ENCODE measurements around the gene EIF2S2. TPM values are rescaled to one million over a fixed set of nuclear protein-coding genes. Genes with fewer than 3 reads are reported as not detected.
"Not testable (repeated sequence)": the region's sequence is repeated elsewhere in the genome, so short reads cannot be mapped to it uniquely, and the experiment has no call there.

The EIF2S2 gene
- total and polyA plus RNA-seq, 2 donors (not counting 1 experiment from before 2014, with no cell fraction given): 11.3 to 26.4 TPM

GRCh38 chr20:34141293-34141692 lies 29.2 kb upstream of the EIF2S2 start:
- H3K4me2 ChIP-seq (replicated peaks; ENCODE audit: low read depth, low read length, poor library complexity, severe bottlenecking): no peak overlapping the region
- H3K27me3 ChIP-seq (replicated peaks in 1 of 4; ENCODE audit: control extremely low read depth in 1 of 4, control insufficient read depth in 3 of 4, insufficient read depth in 4 of 4, low read length in 3 of 4): no peaks in the 10 kb centered on the region
- H3K4me3 ChIP-seq (ENCODE audit: control extremely low read depth in 1 of 5, extremely low read depth in 1 of 5, insufficient read depth in 1 of 5, low read depth in 2 of 5, low read length in 4 of 5): no peak overlapping the region
- H3K36me3 ChIP-seq (replicated peaks in 1 of 2; ENCODE audit: control extremely low read depth in 1 of 2, control insufficient read depth in 1 of 2, extremely low read depth in 1 of 2, insufficient read depth in 2 of 2, low read length in 1 of 2): no peaks in the 10 kb centered on the region
- Mint-ChIP-seq H3K4me3 (no peak overlapping the region), H3K9me3 (ENCODE audit: insufficient read depth) (no peaks in the 10 kb centered on the region), H3K27ac (no peak overlapping the region), H3K4me1 (no peaks in the 10 kb centered on the region), H3K27me3 (peaks cover 14% of the 10 kb centered on the region)
- H3K27ac ChIP-seq (ENCODE audit: low read length in 2 of 2): no peak overlapping the region
- intact Hi-C loops (cut with micrococcal nuclease): no loop called here
- CTCF ChIA-PET: no interaction called here
- POLR2A ChIA-PET: no interaction called here
- H2AFZ ChIP-seq (ENCODE audit: insufficient read depth, low read depth, low read length, poor library complexity, severe bottlenecking): no peak overlapping the region
- DNase-seq: no peak
- TF ChIP-seq EZH2 (IDR thresholded peaks at IDR 0.05; ENCODE audit: borderline replicate concordance, insufficient read depth, low read depth, low read length, poor library complexity, severe bottlenecking): no peak
- H4K20me1 ChIP-seq (ENCODE audit: control insufficient read depth, insufficient read depth, low read length, poor library complexity, severe bottlenecking): no peaks in the 10 kb centered on the region
- no peaks in the 10 kb centered on the region for H3K4me1 ChIP-seq (ENCODE audit: control insufficient read depth in 2 of 2, insufficient read depth in 2 of 2, low read length in 2 of 2)
- peaks cover 0 to 5% (median 0%) of the 10 kb centered on the region in 3 donors for H3K9me3 ChIP-seq (ENCODE audit: control extremely low read depth in 1 of 3, control insufficient read depth in 2 of 3, insufficient read depth in 1 of 3, low read length in 2 of 3)
- WGBS (ENCODE audit: insufficient coverage): 78% methylated on average over 2 of the region's 2 CpGs
- H3K9ac ChIP-seq (ENCODE audit: low read length): no peak overlapping the region
- ATAC-seq (ENCODE audit: low read depth): no peak
- no peaks in the 10 kb centered on the region for H3K79me2 ChIP-seq (ENCODE audit: control insufficient read depth, insufficient read depth, low read length)

- intact Hi-C loops (cut with micrococcal nuclease); DNase-seq; H3K79me2 ChIP-seq (ENCODE audit: control insufficient read depth, insufficient read depth, low read length); H3K27ac Mint-ChIP-seq; H3K27ac ChIP-seq (ENCODE audit: low read length in 2 of 2); H3K9me3 ChIP-seq (ENCODE audit: control extremely low read depth in 1 of 3, control insufficient read depth in 2 of 3, insufficient read depth in 1 of 3, low read length in 2 of 3); H3K27me3 ChIP-seq (replicated peaks in 1 of 4; ENCODE audit: control extremely low read depth in 1 of 4, control insufficient read depth in 3 of 4, insufficient read depth in 4 of 4, low read length in 3 of 4); H3K9ac ChIP-seq (ENCODE audit: low read length); H3K9me3 Mint-ChIP-seq (ENCODE audit: insufficient read depth); ATAC-seq (ENCODE audit: low read depth); H3K27me3 Mint-ChIP-seq; H3K4me1 ChIP-seq (ENCODE audit: control insufficient read depth in 2 of 2, insufficient read depth in 2 of 2, low read length in 2 of 2); H3K4me3 Mint-ChIP-seq; POLR2A ChIA-PET; H3K4me2 ChIP-seq (replicated peaks; ENCODE audit: low read depth, low read length, poor library complexity, severe bottlenecking); H2AFZ ChIP-seq (ENCODE audit: insufficient read depth, low read depth, low read length, poor library complexity, severe bottlenecking); H3K4me1 Mint-ChIP-seq; CTCF ChIA-PET; H4K20me1 ChIP-seq (ENCODE audit: control insufficient read depth, insufficient read depth, low read length, poor library complexity, severe bottlenecking); H3K36me3 ChIP-seq (replicated peaks in 1 of 2; ENCODE audit: control extremely low read depth in 1 of 2, control insufficient read depth in 1 of 2, extremely low read depth in 1 of 2, insufficient read depth in 2 of 2, low read length in 1 of 2); H3K4me3 ChIP-seq (ENCODE audit: control extremely low read depth in 1 of 5, extremely low read depth in 1 of 5, insufficient read depth in 1 of 5, low read depth in 2 of 5, low read length in 4 of 5): not testable (repeated sequence)
- 93% methylated on average over 3 of the region's 11 CpGs for WGBS (ENCODE audit: insufficient coverage)
Observed at GRCh38 chr20:34135525-34136275, 23.7 kb upstream of the EIF2S2 start.

- H3K27me3 Mint-ChIP-seq; DNase-seq; H4K20me1 ChIP-seq (ENCODE audit: control insufficient read depth, insufficient read depth, low read length, poor library complexity, severe bottlenecking); H3K27me3 ChIP-seq (replicated peaks in 1 of 4; ENCODE audit: control extremely low read depth in 1 of 4, control insufficient read depth in 3 of 4, insufficient read depth in 4 of 4, low read length in 3 of 4); H3K27ac Mint-ChIP-seq; H3K27ac ChIP-seq (ENCODE audit: low read length in 2 of 2); POLR2A ChIA-PET; H3K9ac ChIP-seq (ENCODE audit: low read length); H2AFZ ChIP-seq (ENCODE audit: insufficient read depth, low read depth, low read length, poor library complexity, severe bottlenecking); ATAC-seq (ENCODE audit: low read depth); intact Hi-C loops (cut with micrococcal nuclease); H3K4me1 ChIP-seq (ENCODE audit: control insufficient read depth in 2 of 2, insufficient read depth in 2 of 2, low read length in 2 of 2); H3K9me3 Mint-ChIP-seq (ENCODE audit: insufficient read depth); H3K4me3 ChIP-seq (ENCODE audit: control extremely low read depth in 1 of 5, extremely low read depth in 1 of 5, insufficient read depth in 1 of 5, low read depth in 2 of 5, low read length in 4 of 5); H3K4me1 Mint-ChIP-seq; H3K79me2 ChIP-seq (ENCODE audit: control insufficient read depth, insufficient read depth, low read length); CTCF ChIA-PET; H3K4me3 Mint-ChIP-seq; H3K36me3 ChIP-seq (replicated peaks in 1 of 2; ENCODE audit: control extremely low read depth in 1 of 2, control insufficient read depth in 1 of 2, extremely low read depth in 1 of 2, insufficient read depth in 2 of 2, low read length in 1 of 2); H3K9me3 ChIP-seq (ENCODE audit: control extremely low read depth in 1 of 3, control insufficient read depth in 2 of 3, insufficient read depth in 1 of 3, low read length in 2 of 3); H3K4me2 ChIP-seq (replicated peaks; ENCODE audit: low read depth, low read length, poor library complexity, severe bottlenecking): not testable (repeated sequence)
- WGBS (ENCODE audit: insufficient coverage): no CpG with 5 or more reads among the region's 4 CpGs
Observed at GRCh38 chr20:34133365-34133860, 21.4 kb upstream of the EIF2S2 start.

- POLR2A ChIA-PET; H4K20me1 ChIP-seq (ENCODE audit: control insufficient read depth, insufficient read depth, low read length, poor library complexity, severe bottlenecking); CTCF ChIA-PET; H2AFZ ChIP-seq (ENCODE audit: insufficient read depth, low read depth, low read length, poor library complexity, severe bottlenecking); H3K9ac ChIP-seq (ENCODE audit: low read length); H3K4me3 ChIP-seq (ENCODE audit: control extremely low read depth in 1 of 5, extremely low read depth in 1 of 5, insufficient read depth in 1 of 5, low read depth in 2 of 5, low read length in 4 of 5); H3K27me3 ChIP-seq (replicated peaks in 1 of 4; ENCODE audit: control extremely low read depth in 1 of 4, control insufficient read depth in 3 of 4, insufficient read depth in 4 of 4, low read length in 3 of 4); H3K36me3 ChIP-seq (replicated peaks in 1 of 2; ENCODE audit: control extremely low read depth in 1 of 2, control insufficient read depth in 1 of 2, extremely low read depth in 1 of 2, insufficient read depth in 2 of 2, low read length in 1 of 2); H3K27me3 Mint-ChIP-seq; H3K4me3 Mint-ChIP-seq; DNase-seq; H3K9me3 Mint-ChIP-seq (ENCODE audit: insufficient read depth); H3K27ac Mint-ChIP-seq; H3K4me1 Mint-ChIP-seq; H3K27ac ChIP-seq (ENCODE audit: low read length in 2 of 2); H3K9me3 ChIP-seq (ENCODE audit: control extremely low read depth in 1 of 3, control insufficient read depth in 2 of 3, insufficient read depth in 1 of 3, low read length in 2 of 3); ATAC-seq (ENCODE audit: low read depth); H3K4me2 ChIP-seq (replicated peaks; ENCODE audit: low read depth, low read length, poor library complexity, severe bottlenecking); H3K79me2 ChIP-seq (ENCODE audit: control insufficient read depth, insufficient read depth, low read length); H3K4me1 ChIP-seq (ENCODE audit: control insufficient read depth in 2 of 2, insufficient read depth in 2 of 2, low read length in 2 of 2); intact Hi-C loops (cut with micrococcal nuclease): not testable (repeated sequence)
- 94% methylated on average over 19 of the region's 21 CpGs for WGBS (ENCODE audit: insufficient coverage)
Observed at GRCh38 chr20:34132943-34133342, 20.9 kb upstream of the EIF2S2 start.
